ENCODE results near the gene TRIO.

DNA sequence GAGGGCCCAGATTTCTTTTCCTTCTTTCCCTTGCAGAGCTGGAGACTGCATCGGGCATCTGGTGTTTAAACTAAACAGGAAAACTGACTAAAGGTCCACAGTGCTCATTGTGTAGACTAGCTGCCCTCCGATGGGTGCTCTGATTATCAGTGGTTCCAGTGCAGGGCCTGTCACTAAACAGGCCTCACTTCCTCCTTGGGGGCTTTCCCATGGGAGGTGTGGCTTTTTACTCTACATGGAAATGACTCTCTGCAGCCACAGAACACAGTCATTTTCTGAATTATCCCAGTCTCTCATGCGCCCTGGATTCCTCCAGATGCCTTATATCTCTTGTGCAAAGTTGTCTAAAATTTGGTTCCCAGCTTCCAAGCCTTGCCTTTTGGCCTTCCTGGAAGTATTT is 199.2 kb downstream of the TRIO start:
- TF ChIP-seq, protein P1, sequence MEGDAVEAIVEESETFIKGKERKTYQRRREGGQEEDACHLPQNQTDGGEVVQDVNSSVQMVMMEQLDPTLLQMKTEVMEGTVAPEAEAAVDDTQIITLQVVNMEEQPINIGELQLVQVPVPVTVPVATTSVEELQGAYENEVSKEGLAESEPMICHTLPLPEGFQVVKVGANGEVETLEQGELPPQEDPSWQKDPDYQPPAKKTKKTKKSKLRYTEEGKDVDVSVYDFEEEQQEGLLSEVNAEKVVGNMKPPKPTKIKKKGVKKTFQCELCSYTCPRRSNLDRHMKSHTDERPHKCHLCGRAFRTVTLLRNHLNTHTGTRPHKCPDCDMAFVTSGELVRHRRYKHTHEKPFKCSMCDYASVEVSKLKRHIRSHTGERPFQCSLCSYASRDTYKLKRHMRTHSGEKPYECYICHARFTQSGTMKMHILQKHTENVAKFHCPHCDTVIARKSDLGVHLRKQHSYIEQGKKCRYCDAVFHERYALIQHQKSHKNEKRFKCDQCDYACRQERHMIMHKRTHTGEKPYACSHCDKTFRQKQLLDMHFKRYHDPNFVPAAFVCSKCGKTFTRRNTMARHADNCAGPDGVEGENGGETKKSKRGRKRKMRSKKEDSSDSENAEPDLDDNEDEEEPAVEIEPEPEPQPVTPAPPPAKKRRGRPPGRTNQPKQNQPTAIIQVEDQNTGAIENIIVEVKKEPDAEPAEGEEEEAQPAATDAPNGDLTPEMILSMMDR (IDR thresholded peaks at IDR 0.05; ENCODE audit: low read depth, low read length, poor library complexity, severe bottlenecking): no peak
- TF ChIP-seq EZH2phosphoT487 (IDR thresholded peaks at IDR 0.05; ENCODE audit: borderline replicate concordance, low read length): no peak
